Osteoblast (primary cell): ENCODE measurements around the gene GPX2. TPM values are rescaled to one million over a fixed set of nuclear protein-coding genes. Genes with fewer than 3 reads are reported as not detected.

Experiments
- DNase-seq: peaks from one replicate; pipeline ENCODE4 v3.0.0; 2011; ENCODE audit warnings: low spot score, mixed read lengths; ENCODE audit not compliant: insufficient read length; ENCODE audit errors: missing footprints
- H2AFZ ChIP-seq: 2 replicates; pipeline ENCODE4 v1.6.0; 2011; ENCODE audit warnings: mild to moderate bottlenecking, low read length
- H3K27ac ChIP-seq: 2 replicates; pipeline ENCODE4 v1.5.1; 2011; ENCODE audit warnings: mild to moderate bottlenecking, low read depth, low read length, moderate library complexity
- H3K27me3 ChIP-seq: 2 replicates; pipeline ENCODE4 v1.6.0; 2012; ENCODE audit warnings: mild to moderate bottlenecking, control low read depth, inconsistent platforms, low read length, moderate library complexity; ENCODE audit not compliant: insufficient read depth
- H3K36me3 ChIP-seq: 2 replicates; pipeline ENCODE4 v1.5.1; 2011; ENCODE audit warnings: mild to moderate bottlenecking, low read length, control low read depth, moderate library complexity; ENCODE audit not compliant: insufficient read depth
- H3K4me1 ChIP-seq: 2 replicates; pipeline ENCODE4 v1.5.1; 2011; ENCODE audit warnings: mild to moderate bottlenecking, low read length, control low read depth, moderate library complexity; ENCODE audit not compliant: insufficient read depth
- H3K4me2 ChIP-seq: 2 replicates; pipeline ENCODE4 v1.6.0; 2011; ENCODE audit warnings: mild to moderate bottlenecking, low read length; ENCODE audit not compliant: insufficient read depth
- H3K4me3 ChIP-seq: fragments of 200-600 bp; sonication (generic); 3 replicates; pipeline ENCODE4 v1.5.1; 2012; ENCODE audit warnings: mild to moderate bottlenecking, low read length, inconsistent platforms; ENCODE audit not compliant: insufficient read depth
- H3K79me2 ChIP-seq: 2 replicates; pipeline ENCODE4 v1.6.0; 2012; ENCODE audit warnings: mild to moderate bottlenecking, low read length, control low read depth, inconsistent platforms; ENCODE audit not compliant: insufficient read depth
- H3K9me3 ChIP-seq: 2 replicates; pipeline ENCODE4 v1.5.1; 2011; ENCODE audit warnings: low read depth, low read length, control low read depth
- H4K20me1 ChIP-seq: 2 replicates; pipeline ENCODE4 v1.6.0; 2012; ENCODE audit warnings: mild to moderate bottlenecking, low read length, control low read depth; ENCODE audit not compliant: insufficient read depth
- CTCF ChIP-seq: IDR thresholded peaks from 2 replicates; pipeline ENCODE4 v1.5.1; 2011; ENCODE audit warnings: mild to moderate bottlenecking, low read depth, low read length, moderate library complexity; ENCODE audit errors: extremely low read depth
- total RNA-seq: library from RNA; depleted of rRNA; stranded (reverse); fragments of >200 nt; gene quantifications from 2 replicates; pipeline ENCODE4 v1.2.3, GENCODE V29; 2012

The GPX2 gene
- total RNA-seq, 1 donor = not detected

- H3K4me3 ChIP-seq = no peak overlapping the region
- H3K27ac ChIP-seq = no peak overlapping the region
- no peak overlapping the region for H3K4me2 ChIP-seq
- no peak for TF ChIP-seq CTCF
- H4K20me1 ChIP-seq = peaks cover 3% of the 10 kb centered on the region
- no peaks in the 10 kb centered on the region for H3K27me3 ChIP-seq
- H2AFZ ChIP-seq = no peak overlapping the region
- peaks cover 62% of the 10 kb centered on the region for H3K36me3 ChIP-seq
- peaks cover 37% of the 10 kb centered on the region for H3K79me2 ChIP-seq
- H3K4me1 ChIP-seq = no peaks in the 10 kb centered on the region
- DNase-seq = no peak
- no peaks in the 10 kb centered on the region for H3K9me3 ChIP-seq
Measured at GRCh38 chr14:64927031-64927430, 15.5 kb downstream of the GPX2 start.

- H3K27me3 ChIP-seq = no peaks in the 10 kb centered on the region
- H3K4me2 ChIP-seq = no peak overlapping the region
- H2AFZ ChIP-seq = no peak overlapping the region
- H3K36me3 ChIP-seq = peaks cover 57% of the 10 kb centered on the region
- no peak overlapping the region for H3K27ac ChIP-seq
- no peak for DNase-seq
- H3K4me3 ChIP-seq = no peak overlapping the region
- no peaks in the 10 kb centered on the region for H3K4me1 ChIP-seq
- no peak for TF ChIP-seq CTCF
- H3K79me2 ChIP-seq = peaks cover 41% of the 10 kb centered on the region
- H4K20me1 ChIP-seq = peaks cover 3% of the 10 kb centered on the region
- H3K9me3 ChIP-seq = no peaks in the 10 kb centered on the region
Measured at GRCh38 chr14:64926398-64926995, 16.0 kb downstream of the GPX2 start.

GRCh38 chr14:64923015-64923414 lies 19.5 kb downstream of the GPX2 start:
- no peaks in the 10 kb centered on the region for H3K27me3 ChIP-seq
- H3K27ac ChIP-seq = no peak overlapping the region
- no peak overlapping the region for H3K4me2 ChIP-seq
- TF ChIP-seq CTCF = no peak
- peaks cover 3% of the 10 kb centered on the region for H4K20me1 ChIP-seq
- H3K4me3 ChIP-seq = no peak overlapping the region
- H3K36me3 ChIP-seq = peaks cover 34% of the 10 kb centered on the region
- peaks cover 47% of the 10 kb centered on the region for H3K79me2 ChIP-seq
- H3K4me1 ChIP-seq = peaks cover 25% of the 10 kb centered on the region
- H2AFZ ChIP-seq = no peak overlapping the region
- no peaks in the 10 kb centered on the region for H3K9me3 ChIP-seq
- no peak for DNase-seq

GRCh38 chr14:64920465-64920864 lies 22.1 kb downstream of the GPX2 start:
- Histone ChIP-seq H3K36me3 (peaks cover 19% of the 10 kb centered on the region), H3K4me3 (no peak overlapping the region), H3K4me1 (peaks cover 36% of the 10 kb centered on the region), H3K27ac (no peak overlapping the region), H2AFZ (no peak overlapping the region), H3K79me2 (peaks cover 59% of the 10 kb centered on the region), H3K9me3 (no peaks in the 10 kb centered on the region), H3K4me2 (no peak overlapping the region), H3K27me3 (no peaks in the 10 kb centered on the region), H4K20me1 (peaks cover 3% of the 10 kb centered on the region)
- no peak for DNase-seq
- no peak for TF ChIP-seq CTCF
